ENCODE measurements around the gene TSEN54. TPM values are rescaled to one million over a fixed set of nuclear protein-coding genes. Genes with fewer than 3 reads are reported as not detected.

The TSEN54 gene
- total RNA-seq, 2 experiments from 2014 or later = 76.6 to 77.8 TPM

DNA sequence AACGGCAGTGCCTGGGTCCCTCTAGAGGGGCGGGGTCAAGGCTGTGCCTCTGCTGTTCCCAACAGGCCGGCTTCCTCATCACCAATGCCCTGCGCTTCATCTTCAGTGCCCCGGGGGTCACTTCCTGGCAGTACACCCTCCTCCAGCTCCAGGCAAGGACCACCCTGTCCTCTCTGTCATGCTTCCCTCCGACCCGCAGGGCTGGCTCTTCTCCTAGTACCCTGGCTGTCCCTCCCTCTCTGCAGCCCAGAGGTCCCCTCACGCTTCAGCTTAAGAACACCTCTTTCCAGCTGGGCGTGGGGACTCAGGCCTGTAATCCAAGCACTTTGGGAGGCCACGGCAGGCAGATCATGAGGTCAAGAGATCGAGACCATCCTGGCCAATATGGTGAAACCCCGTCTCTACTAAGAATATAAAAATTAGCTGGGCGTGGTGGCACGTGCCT, 26.8 kb upstream of the TSEN54 start:
- POLR2A ChIA-PET = interaction anchor here (1.1 kb wide), 1 partner anchor 19 kb away, joined by 3 read pairs; no protein-coding TSS in a partner anchor
- no peak overlapping the region for H3K4me3 Mint-ChIP-seq

DNA sequence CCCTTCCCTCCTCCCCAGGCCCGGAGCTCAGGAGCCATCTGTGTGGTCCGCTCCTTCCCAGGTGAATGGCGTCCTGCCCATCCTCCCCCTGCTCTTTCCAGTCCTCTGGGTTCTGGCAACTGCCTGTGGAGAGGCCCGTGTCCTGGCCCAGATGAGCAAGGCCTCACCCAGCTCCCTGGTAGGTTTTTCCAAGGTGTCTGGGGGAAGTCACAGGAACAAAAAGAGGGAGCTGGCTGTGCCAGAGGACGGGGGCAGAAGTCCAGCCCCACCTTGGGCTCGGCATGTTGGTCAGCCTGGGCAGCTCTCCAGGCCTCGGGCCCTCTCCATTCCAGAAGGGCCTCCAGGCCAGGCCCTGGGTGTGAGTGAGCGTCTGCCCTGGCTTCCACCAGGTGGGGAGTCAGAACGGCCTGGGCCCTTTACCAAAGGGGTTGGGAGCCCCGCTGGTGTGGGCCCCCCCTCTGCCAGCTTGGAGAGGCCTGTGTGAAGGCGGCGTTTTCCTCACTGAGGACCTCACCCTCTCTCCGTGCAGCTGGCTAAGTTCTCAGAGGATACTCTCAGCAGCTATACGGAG, 26.1 kb upstream of the TSEN54 start:
- no peaks in the 10 kb centered on the region for H3K9me3 Mint-ChIP-seq (ENCODE audit: insufficient read depth)
- POLR2A ChIA-PET = interaction anchor here (1.1 kb wide), 1 partner anchor 19 kb away, joined by 3 read pairs; no protein-coding TSS in a partner anchor
- H3K4me1 Mint-ChIP-seq (ENCODE audit: low read depth) = peaks cover 28% of the 10 kb centered on the region
- ATAC-seq = no peak
- CTCF ChIA-PET = no interaction called here
- no peaks in the 10 kb centered on the region for H3K27me3 Mint-ChIP-seq (ENCODE audit: low read depth)
- no peak for DNase-seq
- H3K36me3 Mint-ChIP-seq (ENCODE audit: low read depth) = peaks cover 18% of the 10 kb centered on the region
- H3K4me3 Mint-ChIP-seq = no peak overlapping the region
- peak overlapping the region; percentile 39 for H3K27ac Mint-ChIP-seq

More for the DNA sequence above, 26.8 kb upstream of the TSEN54 start:
- ATAC-seq (no peak), DNase-seq (no peak)
- no peaks in the 10 kb centered on the region for H3K9me3 Mint-ChIP-seq (ENCODE audit: insufficient read depth)
- no peaks in the 10 kb centered on the region for H3K27me3 Mint-ChIP-seq (ENCODE audit: low read depth)
- peak overlapping the region; percentile 98 for H3K27ac Mint-ChIP-seq
- CTCF ChIA-PET = interaction anchor here (0.5 kb wide), 1 partner anchor 13 kb away, joined by 3 read pairs; no protein-coding TSS in a partner anchor
- H3K36me3 Mint-ChIP-seq (ENCODE audit: low read depth) = peaks cover 20% of the 10 kb centered on the region
- H3K4me1 Mint-ChIP-seq (ENCODE audit: low read depth) = peaks cover 30% of the 10 kb centered on the region

DNA sequence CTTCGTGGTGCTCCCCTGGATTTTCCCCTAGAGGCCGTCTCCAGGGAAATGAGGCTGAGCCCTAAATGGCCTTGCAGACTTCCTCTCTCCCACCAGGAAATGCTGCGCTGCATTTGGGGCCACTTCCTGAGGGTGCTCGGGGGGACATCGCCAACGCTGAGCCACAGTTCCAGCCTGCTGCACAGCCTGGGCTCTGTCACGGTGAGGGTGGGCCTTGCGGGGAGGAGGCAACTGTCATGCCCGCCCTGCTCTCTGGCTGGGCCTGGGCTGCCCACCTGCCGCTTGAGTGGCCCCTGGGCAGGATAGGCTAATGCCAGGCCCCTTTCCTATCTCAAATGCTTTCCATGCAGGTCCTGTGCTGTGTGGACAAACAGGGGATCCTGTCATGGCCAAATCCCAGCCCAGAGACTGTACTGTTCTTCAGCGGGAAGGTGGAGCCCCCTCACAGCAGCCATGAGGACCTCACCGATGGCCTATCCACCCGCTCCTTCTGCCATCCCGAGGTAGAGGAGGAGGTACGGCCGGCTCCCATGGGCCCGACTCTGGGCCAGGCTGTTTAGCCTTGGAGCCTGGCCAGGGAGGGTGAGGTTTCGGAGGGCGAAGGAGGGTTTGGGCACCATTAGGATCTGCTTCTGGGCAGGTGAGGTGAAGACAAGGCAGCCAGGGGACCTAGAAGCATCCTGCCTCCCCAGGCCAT, 25.2 kb upstream of the TSEN54 start:
- H3K27me3 Mint-ChIP-seq (ENCODE audit: low read depth) = no peaks in the 10 kb centered on the region
- ATAC-seq (no peak), DNase-seq (no peak)
- H3K4me1 Mint-ChIP-seq (ENCODE audit: low read depth) = peaks cover 28% of the 10 kb centered on the region
- ChIA-PET POLR2A (no interaction called here), CTCF (no interaction called here)
- H3K27ac Mint-ChIP-seq = peak overlapping the region; percentile 61
- H3K4me3 Mint-ChIP-seq = no peak overlapping the region
- H3K9me3 Mint-ChIP-seq (ENCODE audit: insufficient read depth) = no peaks in the 10 kb centered on the region
- H3K36me3 Mint-ChIP-seq (ENCODE audit: low read depth) = peaks cover 17% of the 10 kb centered on the region

DNA sequence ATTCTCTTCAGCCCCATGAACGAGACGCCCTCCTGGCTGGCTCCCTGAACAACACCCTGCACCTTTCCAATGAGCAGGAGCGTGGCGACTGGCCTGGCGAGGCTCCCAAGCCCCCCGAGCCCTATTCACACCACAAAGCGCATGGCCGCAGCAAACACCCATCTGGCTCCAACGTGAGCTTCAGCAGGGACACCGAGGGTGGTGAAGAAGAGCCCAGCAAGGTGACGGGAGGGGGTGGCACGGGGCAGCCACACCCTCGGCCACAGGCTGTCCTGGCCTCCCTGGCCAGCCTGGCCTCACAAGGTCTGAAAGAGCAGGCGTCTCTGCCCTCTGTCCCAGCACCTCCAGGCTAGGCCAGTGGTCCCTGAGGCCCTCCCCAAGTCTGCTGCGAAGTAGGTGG, 24.6 kb upstream of the TSEN54 start:
- ChIA-PET CTCF (no interaction called here), POLR2A (no interaction called here)
- Mint-ChIP-seq H3K4me1 (ENCODE audit: low read depth) (peaks cover 22% of the 10 kb centered on the region), H3K36me3 (ENCODE audit: low read depth) (peaks cover 11% of the 10 kb centered on the region), H3K4me3 (no peak overlapping the region), H3K27me3 (ENCODE audit: low read depth) (no peaks in the 10 kb centered on the region), H3K27ac (peak overlapping the region; percentile 61), H3K9me3 (ENCODE audit: insufficient read depth) (no peaks in the 10 kb centered on the region)
- DNase-seq (no peak), ATAC-seq (no peak)

DNA sequence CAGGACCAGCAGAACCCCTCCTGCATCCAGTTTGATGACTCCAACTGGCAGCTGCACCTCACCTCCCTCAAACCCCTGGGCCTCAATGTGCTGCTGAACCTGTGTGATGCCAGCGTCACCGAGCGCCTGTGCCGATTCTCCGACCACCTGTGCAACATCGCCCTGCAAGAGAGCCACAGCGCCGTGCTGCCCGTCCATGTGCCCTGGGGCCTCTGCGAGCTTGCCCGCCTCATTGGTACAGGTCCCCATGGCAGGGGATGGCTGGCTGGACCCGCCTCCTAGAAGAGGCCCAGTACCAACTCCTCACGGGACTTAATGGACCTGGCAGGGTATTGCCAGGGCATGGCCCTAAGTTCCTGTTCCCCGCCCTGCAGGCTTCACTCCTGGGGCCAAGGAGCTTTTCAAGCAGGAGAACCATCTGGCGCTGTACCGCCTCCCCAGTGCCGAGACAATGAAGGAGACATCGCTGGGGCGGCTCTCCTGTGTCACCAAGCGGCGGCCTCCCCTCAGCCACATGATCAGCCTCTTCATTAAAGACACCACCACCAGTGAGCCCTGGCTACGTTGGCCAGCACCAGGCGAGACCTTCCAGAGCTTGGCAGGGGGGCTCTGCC, 23.7 kb upstream of the TSEN54 start:
- peaks cover 14% of the 10 kb centered on the region for H3K4me1 Mint-ChIP-seq (ENCODE audit: low read depth)
- ATAC-seq (no peak), DNase-seq (no peak)
- H3K9me3 Mint-ChIP-seq (ENCODE audit: insufficient read depth) = no peaks in the 10 kb centered on the region
- ChIA-PET POLR2A (no interaction called here), CTCF (no interaction called here)
- peaks cover 5% of the 10 kb centered on the region for H3K36me3 Mint-ChIP-seq (ENCODE audit: low read depth)
- H3K27me3 Mint-ChIP-seq (ENCODE audit: low read depth) = no peaks in the 10 kb centered on the region
- no peak overlapping the region for H3K27ac Mint-ChIP-seq
- H3K4me3 Mint-ChIP-seq = no peak overlapping the region

DNA sequence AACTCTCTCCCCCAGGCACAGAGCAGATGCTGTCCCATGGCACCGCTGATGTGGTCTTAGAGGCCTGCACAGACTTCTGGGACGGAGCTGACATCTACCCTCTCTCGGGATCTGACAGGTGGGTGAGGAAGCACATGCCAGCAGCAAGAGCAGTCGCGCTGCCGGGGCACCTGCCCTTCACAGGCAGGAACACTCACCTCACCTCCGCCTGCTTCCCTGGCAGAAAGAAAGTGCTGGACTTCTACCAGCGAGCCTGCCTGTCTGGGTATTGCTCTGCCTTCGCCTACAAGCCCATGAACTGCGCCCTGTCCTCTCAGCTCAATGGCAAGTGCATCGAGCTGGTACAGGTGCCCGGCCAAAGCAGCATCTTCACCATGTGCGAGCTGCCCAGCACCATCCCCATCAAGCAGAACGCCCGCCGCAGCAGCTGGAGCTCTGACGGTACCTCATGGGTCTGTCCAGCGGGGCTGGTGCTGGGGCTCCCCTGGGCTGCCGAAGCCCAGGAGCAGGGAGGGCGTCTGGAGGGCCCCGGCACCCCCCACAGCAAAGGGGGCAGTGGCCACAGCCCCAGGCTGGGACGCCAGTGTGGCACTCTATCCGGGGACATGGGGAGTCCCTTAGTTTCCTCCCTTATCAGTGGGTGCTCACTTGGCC, 22.7 kb upstream of the TSEN54 start:
- H3K27ac Mint-ChIP-seq = no peak overlapping the region
- no peaks in the 10 kb centered on the region for H3K27me3 Mint-ChIP-seq (ENCODE audit: low read depth)
- CTCF ChIA-PET = interaction anchor here (0.9 kb wide), 1 partner anchor 11 kb away, joined by 3 read pairs; no protein-coding TSS in a partner anchor
- H3K9me3 Mint-ChIP-seq (ENCODE audit: insufficient read depth) = no peaks in the 10 kb centered on the region
- no peak overlapping the region for H3K4me3 Mint-ChIP-seq
- H3K4me1 Mint-ChIP-seq (ENCODE audit: low read depth) = peaks cover 10% of the 10 kb centered on the region
- ATAC-seq = no peak
- DNase-seq = no peak
- POLR2A ChIA-PET = no interaction called here
- peaks cover 8% of the 10 kb centered on the region for H3K36me3 Mint-ChIP-seq (ENCODE audit: low read depth)

DNA sequence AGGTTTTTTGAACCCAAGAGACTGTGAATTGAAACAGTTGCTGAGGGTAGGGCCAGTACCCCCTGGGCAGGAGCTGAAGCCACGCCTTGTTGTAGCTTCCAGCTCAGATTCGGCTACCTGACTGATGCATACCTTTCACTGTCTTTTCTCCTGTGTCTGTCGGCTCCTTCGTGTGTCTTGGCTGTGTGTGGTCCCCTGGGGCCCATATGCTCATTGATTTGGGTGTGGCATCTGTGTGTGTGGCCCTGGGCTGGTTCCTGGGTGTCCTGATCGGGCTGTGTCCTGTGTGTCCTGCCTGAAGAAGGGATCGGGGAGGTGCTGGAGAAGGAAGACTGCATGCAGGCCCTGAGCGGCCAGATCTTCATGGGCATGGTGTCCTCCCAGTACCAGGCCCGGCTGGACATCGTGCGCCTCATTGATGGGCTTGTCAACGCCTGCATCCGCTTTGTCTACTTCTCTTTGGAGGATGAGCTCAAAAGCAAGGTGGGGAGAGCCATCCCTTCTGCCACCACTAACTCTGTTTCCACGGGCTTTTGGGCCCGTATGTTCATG, 21.9 kb upstream of the TSEN54 start:
- ChIA-PET POLR2A (no interaction called here), CTCF (interaction anchor here (0.9 kb wide), 1 partner anchor 10 kb away, joined by 3 read pairs; no protein-coding TSS in a partner anchor)
- Mint-ChIP-seq H3K27ac (no peak overlapping the region), H3K4me1 (ENCODE audit: low read depth) (peaks cover 7% of the 10 kb centered on the region), H3K36me3 (ENCODE audit: low read depth) (peaks cover 12% of the 10 kb centered on the region), H3K27me3 (ENCODE audit: low read depth) (no peaks in the 10 kb centered on the region), H3K9me3 (ENCODE audit: insufficient read depth) (no peaks in the 10 kb centered on the region), H3K4me3 (no peak overlapping the region)
- DNase-seq = no peak
- no peak for ATAC-seq

DNA sequence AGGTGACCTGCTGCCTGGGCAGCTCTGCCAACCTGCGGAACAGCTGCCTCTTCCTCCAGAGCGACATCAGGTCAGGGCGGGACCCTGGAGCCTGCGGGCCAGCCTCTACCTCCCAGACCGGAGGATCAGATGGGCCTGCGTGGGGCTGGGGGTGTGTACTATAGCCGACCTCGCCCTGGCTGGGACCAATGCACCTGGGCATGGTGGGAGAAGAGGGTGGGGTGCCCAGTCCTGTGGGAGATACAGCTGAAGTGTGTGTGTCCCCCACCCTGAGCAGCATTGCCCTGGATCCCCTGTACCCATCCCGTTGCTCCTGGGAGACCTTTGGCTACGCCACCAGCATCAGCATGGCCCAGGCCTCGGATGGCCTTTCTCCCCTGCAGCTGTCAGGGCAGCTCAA, 20.3 kb upstream of the TSEN54 start:
- POLR2A ChIA-PET = interaction anchor here (0.7 kb wide), 1 partner anchor 255 kb away, joined by 3 read pairs; no protein-coding TSS in a partner anchor
- no peaks in the 10 kb centered on the region for H3K9me3 Mint-ChIP-seq (ENCODE audit: insufficient read depth)
- ATAC-seq (no peak), DNase-seq (no peak)
- no peak overlapping the region for H3K4me3 Mint-ChIP-seq
- H3K4me1 Mint-ChIP-seq (ENCODE audit: low read depth) = peaks cover 7% of the 10 kb centered on the region
- H3K27me3 Mint-ChIP-seq (ENCODE audit: low read depth) = no peaks in the 10 kb centered on the region
- no peak overlapping the region for H3K27ac Mint-ChIP-seq
- CTCF ChIA-PET = interaction anchor here (0.5 kb wide), 1 partner anchor 482 kb away, joined by 3 read pairs; no protein-coding TSS in a partner anchor
- peaks cover 12% of the 10 kb centered on the region for H3K36me3 Mint-ChIP-seq (ENCODE audit: low read depth)

DNA sequence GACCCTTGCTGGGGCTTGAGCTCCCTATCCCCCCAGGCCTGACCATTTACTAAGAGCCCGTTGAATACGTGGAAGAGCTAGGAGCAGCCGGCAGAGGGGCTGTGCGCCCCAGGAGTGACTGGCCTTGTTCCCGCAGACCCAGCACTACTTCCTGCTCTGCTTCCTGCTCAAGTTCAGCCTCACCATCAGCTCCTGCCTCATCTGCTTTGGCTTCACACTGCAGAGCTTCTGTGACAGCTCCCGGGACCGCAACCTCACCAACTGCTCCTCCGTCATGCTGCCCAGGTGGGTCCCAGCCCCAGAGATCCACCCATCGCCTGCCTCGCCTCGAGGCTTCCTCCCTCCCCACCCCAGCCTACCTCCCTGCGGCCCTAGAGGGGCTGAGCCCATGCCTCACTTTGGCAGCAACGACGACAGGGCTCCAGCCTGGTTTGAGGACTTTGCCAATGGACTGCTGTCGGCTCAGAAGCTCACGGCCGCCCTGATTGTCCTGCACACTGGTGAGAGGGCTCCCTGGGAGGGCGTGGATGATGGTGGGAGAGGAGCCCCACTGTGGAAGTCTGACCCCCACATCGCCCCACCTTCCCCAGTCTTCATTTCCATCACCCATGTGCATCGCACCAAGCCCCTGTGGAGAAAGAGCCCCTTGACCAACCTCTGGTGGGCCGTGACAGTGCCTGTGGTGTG, 18.1 kb upstream of the TSEN54 start:
- ATAC-seq = peak; percentile 28
- Mint-ChIP-seq H3K36me3 (ENCODE audit: low read depth) (peaks cover 9% of the 10 kb centered on the region), H3K27me3 (ENCODE audit: low read depth) (no peaks in the 10 kb centered on the region), H3K9me3 (ENCODE audit: insufficient read depth) (no peaks in the 10 kb centered on the region), H3K4me3 (no peak overlapping the region), H3K27ac (peak overlapping the region; percentile 79), H3K4me1 (ENCODE audit: low read depth) (peaks cover 7% of the 10 kb centered on the region)
- ChIA-PET CTCF (interaction anchor here (1.3 to 2.0 kb wide), 3 partner anchors 10 to 18 kb away, joined by 3 to 8 read pairs (median 4); partner anchors contain the start of gene TSEN54), POLR2A (interaction anchor here (0.6 to 2.0 kb wide), 3 partner anchors 11 to 83 kb away, joined by 3 to 10 read pairs (median 3); no protein-coding TSS in a partner anchor)
- DNase-seq = peak; percentile 31

DNA sequence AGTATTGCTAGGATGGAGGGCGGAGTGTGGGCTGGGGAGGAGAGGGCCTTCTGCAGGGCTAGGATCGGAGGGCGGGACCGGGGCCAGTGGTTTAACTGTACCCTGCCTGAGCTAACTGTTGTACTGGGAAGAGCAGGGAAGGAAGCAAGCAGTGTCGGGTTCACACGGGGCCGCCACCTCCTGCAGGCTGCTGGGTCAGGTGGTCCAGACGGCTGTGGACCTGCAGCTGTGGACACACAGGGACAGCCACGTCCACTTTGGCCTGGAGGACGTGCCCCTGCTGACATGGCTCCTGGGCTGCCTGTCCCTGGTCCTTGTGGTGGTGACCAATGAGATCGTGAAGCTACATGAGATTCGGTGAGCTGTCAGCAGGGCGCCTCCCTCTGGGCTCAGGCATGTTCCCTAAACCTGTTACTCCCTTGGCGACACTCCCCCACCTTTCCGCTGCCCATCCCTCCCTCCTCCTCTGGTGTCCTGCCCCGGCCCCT, 17.6 kb upstream of the TSEN54 start:
- H3K27ac Mint-ChIP-seq = no peak overlapping the region
- peaks cover 9% of the 10 kb centered on the region for H3K36me3 Mint-ChIP-seq (ENCODE audit: low read depth)
- DNase-seq = no peak
- H3K4me1 Mint-ChIP-seq (ENCODE audit: low read depth) = peaks cover 7% of the 10 kb centered on the region
- ATAC-seq = no peak
- H3K9me3 Mint-ChIP-seq (ENCODE audit: insufficient read depth) = no peaks in the 10 kb centered on the region
- H3K4me3 Mint-ChIP-seq = no peak overlapping the region
- no peaks in the 10 kb centered on the region for H3K27me3 Mint-ChIP-seq (ENCODE audit: low read depth)
- CTCF ChIA-PET = interaction anchor here (0.8 to 2.0 kb wide), 4 partner anchors 14 to 86 kb away, joined by 3 to 8 read pairs (median 4); partner anchors contain the start of gene TSEN54
- POLR2A ChIA-PET = interaction anchor here (0.6 to 2.0 kb wide), 4 partner anchors 11 to 287 kb away, joined by 3 to 10 read pairs (median 3); partner anchors contain the start of gene TMEM94
